ENCODE results near the gene ADARB1.

Gene ADARB1

DNA sequence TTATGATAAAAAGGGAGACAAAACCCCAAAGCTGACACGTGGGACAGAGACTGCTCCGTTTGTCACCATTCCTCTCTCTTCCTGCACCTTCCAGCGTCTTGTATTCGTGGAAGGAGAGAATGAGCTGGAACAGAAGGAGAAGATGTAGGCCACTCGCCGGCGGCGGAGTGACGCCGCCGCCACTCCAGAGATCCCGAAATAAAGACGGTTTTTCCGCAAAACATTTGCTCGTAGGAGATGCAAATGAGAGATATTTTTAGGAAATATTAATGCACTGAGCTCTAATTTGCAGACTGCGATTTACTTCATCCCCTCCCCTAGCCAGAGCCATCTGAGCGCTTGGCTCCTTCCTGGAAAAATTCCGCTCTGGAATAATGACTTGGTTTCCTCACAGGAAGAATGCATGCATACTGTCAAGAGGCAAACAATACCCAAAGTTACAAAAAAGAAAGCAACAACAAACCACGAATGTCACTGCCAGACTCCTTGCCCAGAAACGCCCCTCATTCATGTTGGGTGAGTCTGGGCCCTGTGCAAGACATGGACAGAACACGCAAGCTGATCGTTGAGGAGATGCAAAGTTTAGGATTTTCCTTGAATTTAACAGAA, 18.0 kb upstream of the ADARB1 start:
- Mint-ChIP-seq H3K27ac (no peak overlapping the region), H3K4me3 (no peak overlapping the region), H3K4me1 (no peaks in the 10 kb centered on the region), H3K27me3 (peaks cover 74% of the 10 kb centered on the region), H3K9me3 (no peaks in the 10 kb centered on the region), H3K36me3 (no peaks in the 10 kb centered on the region)
- CTCF ChIA-PET, result no interaction called here
- no peak for DNase-seq

DNA sequence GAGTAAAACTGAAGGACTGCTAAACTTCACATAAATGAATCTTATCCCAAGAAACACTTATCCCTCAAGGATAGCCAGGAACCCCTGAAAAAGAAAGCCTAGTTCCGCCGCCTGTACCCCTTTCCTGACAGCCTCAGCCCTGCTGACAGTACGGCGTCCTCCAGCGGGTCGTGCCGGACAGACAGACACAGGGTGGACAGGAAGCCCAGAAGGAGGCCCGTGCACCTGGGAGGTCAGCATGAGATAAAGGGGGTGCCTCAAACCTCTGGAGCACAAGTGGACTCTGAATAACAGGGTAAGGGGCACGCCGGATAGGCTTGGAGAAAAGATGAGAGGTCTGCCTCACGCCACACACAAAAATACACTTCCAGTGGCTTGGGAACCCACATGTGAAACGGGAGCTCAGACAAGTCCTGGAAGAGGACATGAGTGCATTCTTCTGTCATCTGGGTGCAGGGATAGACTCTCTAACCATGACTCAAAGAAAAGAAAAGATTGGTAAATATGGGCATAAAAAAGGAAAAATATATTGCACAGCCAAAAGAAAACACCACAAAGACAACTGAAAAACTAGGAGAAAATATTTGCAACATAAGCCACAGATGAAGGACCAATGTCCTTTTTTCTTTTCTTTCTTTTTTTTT, 17.3 kb upstream of the ADARB1 start:
- Mint-ChIP-seq H3K4me1 (no peaks in the 10 kb centered on the region), H3K36me3 (no peaks in the 10 kb centered on the region), H3K4me3 (no peak overlapping the region), H3K9me3 (no peaks in the 10 kb centered on the region), H3K27ac (no peak overlapping the region), H3K27me3 (peaks cover 72% of the 10 kb centered on the region)
- no peak for DNase-seq
- CTCF ChIA-PET, result no interaction called here

DNA sequence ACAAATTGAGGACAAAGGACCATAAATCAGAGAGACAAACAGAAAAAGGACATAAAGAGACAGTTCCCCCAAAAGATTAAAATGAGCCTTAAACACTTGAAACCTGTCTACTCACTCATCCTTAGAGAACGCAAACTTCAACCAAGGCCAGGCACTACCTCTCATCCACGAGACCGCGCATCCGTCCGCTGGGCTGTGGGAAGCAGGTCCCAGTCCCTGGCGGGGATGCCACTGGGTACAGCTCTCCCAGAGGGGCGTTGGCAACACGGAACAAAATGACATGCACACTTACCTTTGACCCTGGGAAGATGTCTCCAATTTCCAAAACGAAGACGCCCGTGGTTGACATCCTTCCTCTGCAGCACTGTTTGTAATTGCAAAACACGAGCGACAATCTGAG, 16.5 kb upstream of the ADARB1 start:
- Mint-ChIP-seq H3K27ac (no peak overlapping the region), H3K9me3 (no peaks in the 10 kb centered on the region), H3K4me3 (no peak overlapping the region), H3K36me3 (no peaks in the 10 kb centered on the region), H3K4me1 (no peaks in the 10 kb centered on the region), H3K27me3 (peaks cover 64% of the 10 kb centered on the region)
- CTCF ChIA-PET, result no interaction called here
- DNase-seq, result no peak

DNA sequence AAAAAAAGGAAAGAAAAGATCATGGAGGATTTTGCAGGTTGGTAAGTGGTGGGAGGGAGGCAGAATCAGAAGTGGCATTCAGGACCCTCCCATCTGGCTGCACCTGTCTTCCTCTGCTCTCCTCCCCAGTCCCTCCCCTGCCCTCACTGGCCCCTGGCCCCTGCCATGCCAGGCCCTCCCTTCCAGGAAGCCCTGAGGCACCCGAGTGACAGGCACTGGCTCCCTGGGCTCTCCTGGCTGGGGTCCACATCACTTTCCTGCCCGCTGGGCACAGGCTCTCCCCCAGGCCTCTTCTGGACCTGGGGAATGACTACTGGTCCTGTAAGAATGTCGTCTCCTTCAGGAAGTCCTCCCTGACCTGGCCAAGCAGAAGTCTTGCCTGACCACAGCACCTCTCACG, 15.3 kb upstream of the ADARB1 start:
- Mint-ChIP-seq H3K9me3 (no peaks in the 10 kb centered on the region), H3K36me3 (no peaks in the 10 kb centered on the region), H3K27ac (no peak overlapping the region), H3K4me3 (no peak overlapping the region), H3K27me3 (peaks cover 51% of the 10 kb centered on the region), H3K4me1 (no peaks in the 10 kb centered on the region)
- DNase-seq, result no peak
- CTCF ChIA-PET, result no interaction called here

DNA sequence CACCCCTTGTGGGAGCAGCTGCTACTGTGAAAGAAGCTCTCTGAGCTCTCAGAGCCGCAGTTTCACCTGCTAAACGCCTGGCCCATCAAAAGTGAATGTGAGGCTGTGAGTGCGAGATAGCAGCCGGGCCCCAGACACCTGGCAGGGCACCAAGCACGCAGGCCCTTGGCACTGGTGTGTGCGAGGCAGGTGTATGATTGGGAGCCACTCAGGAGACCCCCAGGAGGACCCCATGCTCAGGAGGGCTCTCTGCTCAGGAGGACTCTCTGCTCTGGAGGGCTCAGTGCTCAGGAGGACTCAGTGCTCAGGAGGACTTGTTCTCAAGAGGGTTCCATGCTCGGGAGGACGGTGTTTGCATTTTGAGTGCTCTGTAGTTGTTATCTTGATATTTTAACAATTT, 14.3 kb upstream of the ADARB1 start:
- Mint-ChIP-seq H3K4me1 (no peaks in the 10 kb centered on the region), H3K4me3 (no peak overlapping the region), H3K27me3 (peaks cover 50% of the 10 kb centered on the region), H3K27ac (no peak overlapping the region), H3K9me3 (no peaks in the 10 kb centered on the region), H3K36me3 (no peaks in the 10 kb centered on the region)
- no peak for DNase-seq
- CTCF ChIA-PET, result no interaction called here

DNA sequence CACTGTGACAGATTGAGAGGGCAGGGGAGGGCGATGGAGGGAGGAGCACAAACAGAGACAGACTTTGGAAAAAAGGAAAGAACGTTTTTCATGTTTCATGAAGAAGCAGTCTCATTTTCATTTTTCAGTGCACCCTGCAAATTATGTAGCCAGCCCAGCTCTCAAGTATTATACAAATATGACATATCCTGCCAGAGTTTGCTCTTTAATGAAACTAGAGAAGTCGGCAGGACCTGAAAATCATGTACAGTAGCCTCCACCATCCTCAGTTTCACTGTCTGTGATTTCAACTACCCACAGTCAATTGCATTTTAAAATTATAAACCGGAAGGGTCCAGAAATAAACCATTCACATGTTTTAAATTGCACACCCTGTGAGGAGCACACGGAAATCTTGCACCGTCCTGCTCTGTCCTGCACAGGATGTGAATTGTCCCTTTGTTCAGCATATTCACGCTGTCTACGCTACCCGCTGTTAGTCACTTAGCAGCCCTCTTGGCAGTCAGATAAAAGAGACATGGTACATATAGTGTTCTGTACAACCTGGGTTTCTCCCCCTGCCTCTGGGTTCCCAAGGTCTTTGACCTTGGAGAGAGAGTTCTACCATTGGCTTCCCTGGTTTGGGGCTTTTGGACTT, 13.6 kb upstream of the ADARB1 start:
- CTCF ChIA-PET, result interaction anchor here (1.8 kb wide), 1 partner anchor 77 kb away, joined by 8 read pairs; no protein-coding TSS in a partner anchor
- Mint-ChIP-seq H3K36me3 (no peaks in the 10 kb centered on the region), H3K27ac (no peak overlapping the region), H3K4me1 (no peaks in the 10 kb centered on the region), H3K27me3 (peaks cover 53% of the 10 kb centered on the region), H3K9me3 (no peaks in the 10 kb centered on the region), H3K4me3 (no peak overlapping the region)
- DNase-seq, result no peak

DNA sequence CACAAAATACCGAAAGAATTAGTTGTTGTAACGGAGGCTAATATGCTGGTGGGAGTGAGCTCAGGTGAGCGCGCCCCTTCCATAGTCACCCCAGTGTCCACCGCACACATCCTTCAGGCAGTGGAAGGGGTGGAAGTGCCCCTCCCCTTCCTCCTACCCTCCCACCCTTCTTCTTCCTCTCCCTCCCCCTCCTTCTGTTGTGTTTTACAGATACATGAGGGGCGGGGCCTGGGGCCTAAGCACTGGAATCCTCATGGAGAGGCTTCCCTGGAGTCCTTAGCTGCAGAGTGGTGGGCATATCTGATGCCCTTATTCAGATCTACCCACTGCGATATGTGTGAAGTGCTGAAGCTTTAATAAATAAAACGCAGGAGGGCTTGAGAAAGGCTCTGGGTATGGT, 10.3 kb upstream of the ADARB1 start:
- no peaks in the 10 kb centered on the region for H3K4me1 Mint-ChIP-seq
- CTCF ChIA-PET, result interaction anchor here (1.0 kb wide), 1 partner anchor 74 kb away, joined by 3 read pairs; no protein-coding TSS in a partner anchor
- H3K27me3 Mint-ChIP-seq, result peaks cover 31% of the 10 kb centered on the region
- no peak for DNase-seq
- H3K9me3 Mint-ChIP-seq, result no peaks in the 10 kb centered on the region
- H3K36me3 Mint-ChIP-seq, result no peaks in the 10 kb centered on the region
- no peak overlapping the region for H3K27ac Mint-ChIP-seq
- H3K4me3 Mint-ChIP-seq, result no peak overlapping the region

DNA sequence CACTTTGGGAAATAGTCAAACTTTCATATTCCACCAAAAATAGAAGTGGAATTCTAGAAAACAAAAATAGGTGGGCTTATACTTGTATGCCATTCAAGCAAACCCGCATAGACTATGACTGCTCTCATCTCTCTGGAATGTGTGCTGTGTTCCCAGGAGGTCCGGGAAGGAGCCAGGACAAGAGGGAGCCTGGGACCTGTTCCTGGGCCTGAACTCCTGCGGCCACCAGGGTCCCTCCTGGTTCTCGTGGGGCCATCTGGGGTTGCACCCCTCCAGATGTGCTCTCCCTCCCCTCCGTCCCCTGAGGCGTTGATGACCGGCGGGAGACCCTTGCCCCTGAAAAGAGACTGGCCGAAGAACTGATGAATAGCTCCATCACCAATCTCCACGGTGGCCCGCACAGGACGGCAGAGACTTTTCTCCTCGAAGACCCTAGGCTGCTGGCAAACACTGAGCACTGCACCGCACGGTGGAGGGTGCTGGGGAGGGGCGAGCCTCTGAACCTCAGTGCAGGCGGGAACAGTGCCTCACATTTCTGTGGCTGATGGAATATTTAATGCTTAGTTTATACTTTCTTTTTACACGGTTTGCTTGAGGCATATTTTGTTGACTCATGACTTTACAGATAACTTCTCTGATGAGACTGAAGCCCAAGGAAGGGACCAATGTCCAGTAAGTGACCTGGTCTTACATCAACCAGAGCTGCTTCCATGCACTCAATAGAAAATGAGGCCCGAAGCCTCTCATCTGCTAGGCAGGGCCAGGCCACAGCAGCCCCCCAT, 9.6 kb upstream of the ADARB1 start:
- Mint-ChIP-seq H3K27ac (no peak overlapping the region), H3K4me3 (no peak overlapping the region), H3K27me3 (peaks cover 24% of the 10 kb centered on the region), H3K9me3 (no peaks in the 10 kb centered on the region), H3K36me3 (no peaks in the 10 kb centered on the region), H3K4me1 (no peaks in the 10 kb centered on the region)
- DNase-seq, result no peak
- CTCF ChIA-PET, result no interaction called here

DNA sequence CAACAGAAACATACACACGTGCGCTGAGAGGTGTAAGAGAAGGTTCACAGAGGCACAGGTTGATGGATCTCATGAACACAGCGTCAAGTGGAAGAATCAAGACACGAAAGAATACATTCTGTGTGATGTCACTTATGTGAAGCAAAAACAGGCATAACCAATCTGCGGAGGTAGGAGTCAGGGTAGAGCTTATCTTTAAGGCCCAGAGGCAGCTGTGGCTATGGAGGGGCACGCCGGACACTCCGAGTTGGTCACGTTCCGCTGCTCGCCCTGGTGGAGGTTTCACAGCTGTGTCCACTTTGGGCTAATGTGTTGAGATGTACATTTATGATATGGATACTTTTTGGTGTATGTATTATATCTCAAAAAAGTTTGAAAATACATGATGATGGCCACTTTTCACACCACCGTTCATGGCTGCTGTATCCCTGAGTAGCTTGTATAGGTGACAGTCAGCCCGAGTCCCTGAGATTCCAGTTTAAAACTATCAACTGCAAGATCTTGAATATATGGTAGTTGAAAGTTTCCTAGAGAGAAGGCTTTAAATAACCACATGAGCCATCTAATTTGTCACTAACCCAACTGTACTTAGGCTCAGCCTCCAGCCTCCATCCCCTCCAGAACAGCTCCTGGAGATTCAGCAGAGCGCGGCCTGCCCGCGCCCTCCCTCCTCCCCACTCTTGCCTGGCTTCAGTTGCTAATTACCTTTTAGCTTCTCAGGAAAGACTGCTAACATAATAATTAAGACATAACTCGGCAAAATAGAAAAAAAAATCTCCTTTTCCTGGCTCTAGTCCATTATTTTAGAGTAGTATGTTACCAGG, 6.7 kb upstream of the ADARB1 start:
- Mint-ChIP-seq H3K27me3 (peaks cover 16% of the 10 kb centered on the region), H3K9me3 (no peaks in the 10 kb centered on the region), H3K4me3 (no peak overlapping the region), H3K27ac (no peak overlapping the region), H3K4me1 (no peaks in the 10 kb centered on the region), H3K36me3 (no peaks in the 10 kb centered on the region)
- CTCF ChIA-PET, result interaction anchor here (0.9 to 2.9 kb wide), 2 partner anchors 32 to 70 kb away, joined by 3 to 11 read pairs; no protein-coding TSS in a partner anchor
- DNase-seq, result no peak

DNA sequence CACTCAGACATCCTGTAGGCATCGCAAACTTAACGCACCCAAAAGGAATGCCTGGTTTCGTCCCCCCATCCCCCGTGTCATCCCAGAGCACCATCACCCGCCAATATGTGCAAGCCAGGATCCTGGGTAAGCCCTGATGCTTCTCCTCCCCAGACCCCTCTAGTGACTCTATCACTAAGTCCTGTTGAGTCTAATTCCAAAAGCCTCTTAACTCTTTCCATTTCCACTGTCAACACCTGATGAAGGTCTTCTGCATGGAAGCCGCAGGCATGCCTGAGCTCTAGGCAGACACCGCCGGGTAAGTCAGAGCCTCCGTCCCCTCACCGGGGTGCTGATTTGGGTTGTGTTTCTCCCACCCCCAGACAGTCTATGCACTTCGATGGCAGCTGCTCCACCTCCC, 5.3 kb upstream of the ADARB1 start:
- no peak for DNase-seq
- no peaks in the 10 kb centered on the region for H3K9me3 Mint-ChIP-seq
- H3K4me3 Mint-ChIP-seq, result no peak overlapping the region
- H3K4me1 Mint-ChIP-seq, result peaks cover 5% of the 10 kb centered on the region
- peaks cover 16% of the 10 kb centered on the region for H3K27me3 Mint-ChIP-seq
- peaks cover 1% of the 10 kb centered on the region for H3K36me3 Mint-ChIP-seq
- H3K27ac Mint-ChIP-seq, result no peak overlapping the region
- CTCF ChIA-PET, result interaction anchor here (1.5 to 1.7 kb wide), 2 partner anchors 59 to 68 kb away, joined by 4 to 5 read pairs; no protein-coding TSS in a partner anchor

DNA sequence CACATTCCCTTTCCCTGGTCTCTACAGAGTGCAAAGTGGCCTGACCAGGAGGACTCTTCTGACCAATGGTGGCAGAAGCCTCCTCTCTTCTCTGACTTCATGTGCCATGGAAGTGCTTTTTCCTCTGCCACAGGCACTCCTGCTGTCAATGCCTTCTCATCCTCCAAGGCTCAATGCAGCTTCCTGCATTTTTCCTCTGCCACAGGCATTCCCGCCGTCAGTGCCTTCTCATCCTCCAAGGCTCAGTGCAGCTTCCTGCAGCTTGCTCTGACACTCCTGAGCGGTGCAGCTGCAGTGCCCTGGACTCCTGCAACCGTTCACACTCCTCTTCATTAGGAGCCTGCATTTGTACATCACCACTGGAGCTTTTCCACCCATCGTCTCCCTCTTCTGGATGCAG, 4.7 kb upstream of the ADARB1 start:
- H3K27me3 Mint-ChIP-seq, result peaks cover 10% of the 10 kb centered on the region
- H3K36me3 Mint-ChIP-seq, result peaks cover 1% of the 10 kb centered on the region
- H3K4me3 Mint-ChIP-seq, result no peak overlapping the region
- no peak for DNase-seq
- peaks cover 5% of the 10 kb centered on the region for H3K4me1 Mint-ChIP-seq
- CTCF ChIA-PET, result interaction anchor here (1.5 to 1.7 kb wide), 2 partner anchors 59 to 67 kb away, joined by 4 to 5 read pairs; no protein-coding TSS in a partner anchor
- no peak overlapping the region for H3K27ac Mint-ChIP-seq
- no peaks in the 10 kb centered on the region for H3K9me3 Mint-ChIP-seq

DNA sequence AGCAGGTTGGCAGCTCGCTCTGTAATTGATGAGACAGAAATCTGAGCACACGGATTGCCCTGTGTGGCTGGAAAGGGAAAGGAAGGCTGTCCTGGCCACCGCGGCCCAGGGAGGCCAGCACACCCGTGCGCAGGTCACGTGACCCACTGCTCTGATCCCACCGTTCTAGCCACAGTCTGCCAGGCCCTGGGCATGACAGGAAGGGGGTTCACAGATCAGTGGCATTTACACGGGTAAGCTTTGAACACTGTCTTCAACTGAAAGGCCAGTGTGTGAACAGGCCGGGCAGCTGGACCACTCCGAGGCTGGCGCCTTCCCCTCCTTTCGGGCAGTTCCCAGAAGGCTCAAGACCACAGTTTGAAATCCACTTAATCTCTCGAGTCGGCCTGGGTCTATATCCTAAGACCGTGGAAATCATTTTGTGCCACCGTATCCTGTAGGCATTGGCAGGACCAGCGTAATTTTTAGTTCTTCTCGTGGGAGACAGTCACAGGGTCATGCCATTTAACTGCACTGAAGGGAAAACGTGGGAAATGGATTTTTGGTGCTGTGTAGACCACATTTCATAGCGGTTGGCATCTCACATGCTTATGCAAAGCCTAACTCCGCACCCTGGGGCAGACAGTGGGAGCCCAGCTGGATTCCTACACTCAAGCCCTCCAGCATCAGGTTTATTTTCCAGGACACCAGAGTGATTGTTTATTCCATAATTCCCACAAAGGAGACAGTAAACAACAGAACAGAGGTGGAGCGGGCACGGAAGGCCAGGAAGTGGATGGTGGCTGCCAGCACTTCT, 3.1 kb upstream of the ADARB1 start:
- Mint-ChIP-seq H3K36me3 (peaks cover 4% of the 10 kb centered on the region), H3K4me1 (peaks cover 14% of the 10 kb centered on the region), H3K9me3 (no peaks in the 10 kb centered on the region), H3K27ac (no peak overlapping the region), H3K4me3 (no peak overlapping the region), H3K27me3 (no peaks in the 10 kb centered on the region)
- DNase-seq, result no peak
- CTCF ChIA-PET, result no interaction called here

All from activated naive CD4-positive, alpha-beta T cell treated with anti-CD3 and anti-CD28 coated beads, Interleukin-2, amount 10 ng/mL, durations not matched to agents 7 days and 5 days (primary cell).